H9 (cell line): ENCODE results near the gene BMP7. TPM values are rescaled to one million over a fixed set of nuclear protein-coding genes. Genes with fewer than 3 reads are reported as not detected.
A peak's percentile ranks its signal among the peaks of the same experiment; 100 is the strongest.

Experiments used
- DNase-seq: peaks from one replicate; pipeline ENCODE4 v3.0.0-alpha.2; 2017
- H2AFZ ChIP-seq: one replicate; pipeline ENCODE4 v1.6.1; 2013; ENCODE audit warnings: mild to moderate bottlenecking, low read length, control low read depth, moderate library complexity
- H2AK5ac ChIP-seq: 2 replicates; pipeline ENCODE4 v1.6.1; 2013; ENCODE audit warnings: low read length, control low read depth, mixed read lengths; ENCODE audit not compliant: insufficient read length
- H2BK120ac ChIP-seq: one replicate; pipeline ENCODE4 v1.6.1; 2013; ENCODE audit warnings: low read depth, mild to moderate bottlenecking, low read length, control low read depth, inconsistent platforms; ENCODE audit not compliant: poor library complexity, severe bottlenecking
- H2BK12ac ChIP-seq: 2 replicates; pipeline ENCODE4 v1.6.1; 2013; ENCODE audit warnings: low read length, control low read depth, mixed read lengths, low read depth; ENCODE audit not compliant: insufficient read length
- H2BK15ac ChIP-seq: 2 replicates; pipeline ENCODE4 v1.6.1; 2013; ENCODE audit warnings: low read depth, low read length, control low read depth
- H2BK20ac ChIP-seq: one replicate; pipeline ENCODE4 v1.6.1; 2013; ENCODE audit warnings: low read depth, mild to moderate bottlenecking, low read length, control low read depth, inconsistent platforms; ENCODE audit not compliant: poor library complexity, severe bottlenecking
- H2BK5ac ChIP-seq: 2 replicates; pipeline ENCODE4 v1.6.1; 2013; ENCODE audit warnings: low read length, control low read depth, mixed read lengths; ENCODE audit not compliant: insufficient read length
- H3K14ac ChIP-seq: 2 replicates; pipeline ENCODE4 v1.6.1; 2013; ENCODE audit warnings: low read length, control low read depth; ENCODE audit not compliant: insufficient read depth
- H3K18ac ChIP-seq: 2 replicates; pipeline ENCODE4 v1.6.1; 2013; ENCODE audit warnings: low read depth, mild to moderate bottlenecking, mixed read lengths, low read length, control low read depth; ENCODE audit not compliant: insufficient read length
- H3K23ac ChIP-seq: 2 replicates; pipeline ENCODE4 v1.6.1; 2013; ENCODE audit warnings: low read length, control low read depth, mixed read lengths, low read depth; ENCODE audit not compliant: insufficient read length
- H3K23me2 ChIP-seq: 2 replicates; pipeline ENCODE4 v1.6.1; 2013; ENCODE audit warnings: low read depth, mild to moderate bottlenecking, mixed read lengths, low read length, control low read depth; ENCODE audit not compliant: insufficient read length, poor library complexity, severe bottlenecking
- H3K27ac ChIP-seq: 2 replicates; pipeline ENCODE4 v1.5.1; 2013; ENCODE audit warnings: low read length, control low read depth, mixed read lengths, low read depth; ENCODE audit not compliant: insufficient read length
- H3K27me3 ChIP-seq: 2 replicates; pipeline ENCODE4 v1.6.1; 2013; ENCODE audit warnings: low read length, control low read depth, inconsistent platforms; ENCODE audit not compliant: insufficient read depth
- H3K4ac ChIP-seq: 2 replicates; pipeline ENCODE4 v1.6.1; 2013; ENCODE audit warnings: low read depth, mild to moderate bottlenecking, control low read depth, inconsistent platforms, low read length, moderate library complexity
- H3K4me1 ChIP-seq: 2 replicates; pipeline ENCODE4 v1.6.1; 2013; ENCODE audit warnings: low read length, control low read depth, inconsistent platforms; ENCODE audit not compliant: insufficient read depth
- H3K4me2 ChIP-seq: 2 replicates; pipeline ENCODE4 v1.6.1; 2013; ENCODE audit warnings: low read length, control low read depth, mixed read lengths; ENCODE audit not compliant: insufficient read length, insufficient read depth
- H3K56ac ChIP-seq: 2 replicates; pipeline ENCODE4 v1.6.1; 2013; ENCODE audit warnings: low read depth, mild to moderate bottlenecking, mixed read lengths, low read length, control low read depth; ENCODE audit not compliant: insufficient read length
- H3K79me1 ChIP-seq: 2 replicates; pipeline ENCODE4 v1.6.1; 2013; ENCODE audit warnings: low read depth, mild to moderate bottlenecking, moderate library complexity, low read length, control low read depth, inconsistent platforms; ENCODE audit not compliant: insufficient read depth, poor library complexity, severe bottlenecking
- H3K79me2 ChIP-seq: 2 replicates; pipeline ENCODE4 v1.6.1; 2013; ENCODE audit warnings: low read length, control low read depth, inconsistent platforms; ENCODE audit not compliant: insufficient read depth
- H3K9ac ChIP-seq: 2 replicates; pipeline ENCODE4 v1.6.1; 2013; ENCODE audit warnings: low read length, control low read depth, mixed read lengths; ENCODE audit not compliant: insufficient read length; ENCODE audit errors: extremely low read depth
- H3K9me3 ChIP-seq: one replicate; pipeline ENCODE4 v1.6.1; 2013; ENCODE audit warnings: low read depth, low read length, inconsistent platforms; ENCODE audit not compliant: control insufficient read depth
- H3T11ph ChIP-seq: one replicate; pipeline ENCODE4 v1.6.1; 2013; ENCODE audit warnings: mild to moderate bottlenecking, low read length, control low read depth, inconsistent platforms
- H4K20me1 ChIP-seq: one replicate; pipeline ENCODE4 v1.6.1; 2013; ENCODE audit not compliant: control insufficient read depth, insufficient read length, insufficient read depth
- H4K5ac ChIP-seq: 2 replicates; pipeline ENCODE4 v1.6.1; 2013; ENCODE audit warnings: low read depth, mild to moderate bottlenecking, mixed read lengths, low read length, control low read depth; ENCODE audit not compliant: insufficient read length
- H4K8ac ChIP-seq: replicated peaks from 2 replicates; pipeline ENCODE4 v1.6.1; 2013; ENCODE audit warnings: low read length, control low read depth, mixed read lengths, low read depth; ENCODE audit not compliant: insufficient read length
- H4K91ac ChIP-seq: 2 replicates; pipeline ENCODE4 v1.6.1; 2013; ENCODE audit warnings: low read depth, mild to moderate bottlenecking, moderate library complexity, mixed read lengths, low read length, control low read depth; ENCODE audit not compliant: insufficient read length
- H3K27ac Mint-ChIP-seq, 3 experiments: 2 replicates in 2 of 3; 3 replicates in 1 of 3; pipeline ENCODE4 v1.8.0; 2020 to 2021; ENCODE audit warnings: mixed read lengths in 3 of 3, mild to moderate bottlenecking in 1 of 3, moderate library complexity in 1 of 3
- H3K27me3 Mint-ChIP-seq: 2 replicates; pipeline ENCODE4 v1.8.0; 2021; ENCODE audit warnings: low read depth, mild to moderate bottlenecking, moderate library complexity, mixed read lengths
- H3K36me3 Mint-ChIP-seq, 3 experiments: 2 replicates in 2 of 3; 3 replicates in 1 of 3; pipeline ENCODE4 v1.8.0; 2020 to 2021; ENCODE audit warnings: low read depth in 3 of 3, mixed read lengths in 3 of 3; ENCODE audit not compliant: insufficient read depth in 1 of 3
- H3K4me1 Mint-ChIP-seq, 2 experiments: 2 replicates each; pipeline ENCODE4 v1.8.0; 2020; ENCODE audit warnings: mixed read lengths in 2 of 2
- H3K4me3 Mint-ChIP-seq, 2 experiments: 2 replicates in 1 of 2; 3 replicates in 1 of 2; pipeline ENCODE4 v1.8.0; 2020 to 2021; ENCODE audit warnings: mild to moderate bottlenecking in 2 of 2, mixed read lengths in 2 of 2, moderate library complexity in 1 of 2
- H3K9me3 Mint-ChIP-seq, 2 experiments: 2 replicates in 1 of 2; 3 replicates in 1 of 2; pipeline ENCODE4 v1.8.0; 2020; ENCODE audit warnings: mild to moderate bottlenecking in 2 of 2, mixed read lengths in 2 of 2, moderate library complexity in 1 of 2
- CTCF ChIP-seq: fragments of 200-600 bp; sonication (generic); conservative IDR thresholded peaks from 3 replicates; pipeline ENCODE4 v1.8.0; 2021; ENCODE audit warnings: antibody characterized with exemption, mild to moderate bottlenecking
- WGBS: extraction: QIAGEN DNeasy Blood & Tissue Kit; methylation state at CpG from one replicate; pipeline ENCODE4 v1.1.7; 2013; ENCODE audit warnings: missing lambda C conversion rate, low lambda C conversion rate, mixed read lengths; ENCODE audit not compliant: insufficient read length; ENCODE audit errors: extremely low coverage; 5-methylcytosine and 5-hydroxymethylcytosine counted together
- total RNA-seq: library from RNA; stranded (reverse); gene quantifications from 2 replicates; pipeline ENCODE4 v1.2.1, GENCODE V29; 2021

BMP7 gene
- total RNA-seq, 1 experiment from 2014 or later = 17.7 TPM

- no peak overlapping the region for H2BK120ac ChIP-seq
- peak overlapping the region; percentile 84 for H3K14ac ChIP-seq
- H2BK12ac ChIP-seq = no peak overlapping the region
- no peak overlapping the region for H3K9ac ChIP-seq
- H3K79me1 ChIP-seq = no peaks in the 10 kb centered on the region
- H3K4me1 ChIP-seq = peaks cover 4% of the 10 kb centered on the region; the same call in 1 of the 2 replicates
- no peak overlapping the region for H2AK5ac ChIP-seq
- H3K18ac ChIP-seq = peak overlapping the region; percentile 34
- Mint-ChIP-seq H3K9me3 (no peaks in the 10 kb centered on the region), H3K4me1 (peaks cover 28 to 41% of the 10 kb centered on the region in 2 experiments), H3K27me3 (peaks cover 16% of the 10 kb centered on the region), H3K27ac (peak overlapping the region in 2 of 3 experiments; percentile 94 to 95; a peak in 5 of 7 replicates), H3K4me3 (peak overlapping the region; percentile 46; a peak in 3 of 5 replicates), H3K36me3 (peaks cover 0 to 5% (median 0%) of the 10 kb centered on the region in 3 experiments; a peak in 2 of 7 replicates)
- no peak overlapping the region for H4K5ac ChIP-seq
- no CpG with 5 or more reads among the region's 23 CpGs for WGBS
- H3K27ac ChIP-seq = no peak overlapping the region
- no peaks in the 10 kb centered on the region for H3K27me3 ChIP-seq
- TF ChIP-seq CTCF = no peak
- no peaks in the 10 kb centered on the region for H4K20me1 ChIP-seq
- no peak overlapping the region for H3K56ac ChIP-seq
- H4K91ac ChIP-seq = no peak overlapping the region
- no peaks in the 10 kb centered on the region for H3K23me2 ChIP-seq
- no peaks in the 10 kb centered on the region for H3K9me3 ChIP-seq
- H3K4me2 ChIP-seq = peak overlapping the region; percentile 18
- H2BK20ac ChIP-seq = no peak overlapping the region
- H3K23ac ChIP-seq = no peak overlapping the region
- H4K8ac ChIP-seq = no peak overlapping the region
- H3T11ph ChIP-seq = no peak overlapping the region
- no peak overlapping the region for H3K4ac ChIP-seq
- peak; percentile 75 for DNase-seq
- no peak overlapping the region for H2BK5ac ChIP-seq
- H3K79me2 ChIP-seq = no peaks in the 10 kb centered on the region
- H2AFZ ChIP-seq = no peak overlapping the region
- H2BK15ac ChIP-seq = no peak overlapping the region; the same call in 1 of the 2 replicates
These were observed 53.7 kb downstream of the BMP7 start for GRCh38 chr20:57212534-57213276.
